Progenitor cell of endocrine pancreas (in vitro differentiated cells): ENCODE results near the gene ZNF688. TPM values are rescaled to one million over a fixed set of nuclear protein-coding genes. Genes with fewer than 3 reads are reported as not detected.

Experiments used
- DNase-seq: peaks from one replicate; pipeline ENCODE4 v3.0.0; 2021; ENCODE audit warnings: low spot score; ENCODE audit not compliant: unreplicated experiment
- H3K27ac Mint-ChIP-seq: 2 replicates; pipeline ENCODE4 v1.8.0; 2021; ENCODE audit warnings: mild to moderate bottlenecking, moderate library complexity, mixed read lengths
- H3K27me3 Mint-ChIP-seq: 2 replicates; pipeline ENCODE4 v1.8.0; 2021; ENCODE audit warnings: mixed read lengths
- H3K36me3 Mint-ChIP-seq: 2 replicates; pipeline ENCODE4 v1.8.0; 2022; ENCODE audit warnings: mixed read lengths; ENCODE audit not compliant: insufficient read depth
- H3K4me1 Mint-ChIP-seq: 2 replicates; pipeline ENCODE4 v1.8.0; 2021; ENCODE audit warnings: low read depth, mixed read lengths
- H3K4me3 Mint-ChIP-seq: 2 replicates; pipeline ENCODE4 v1.8.0; 2021; ENCODE audit warnings: low read depth, mild to moderate bottlenecking, moderate library complexity, mixed read lengths
- H3K9me3 Mint-ChIP-seq: 2 replicates; pipeline ENCODE4 v1.8.0; 2021; ENCODE audit warnings: low read depth, mixed read lengths
- total RNA-seq: library from RNA; stranded (reverse); gene quantifications from 2 replicates; pipeline ENCODE4 v1.2.1, GENCODE V29; 2021
- TF ChIP-seq, protein P1 (sequence below): fragments of 200-600 bp; sonication (generic); IDR thresholded peaks from one replicate; pipeline ENCODE4 v1.5.0; 2021; ENCODE audit warnings: antibody characterized with exemption, mild to moderate bottlenecking; ENCODE audit not compliant: unreplicated experiment

The ZNF688 gene
- total RNA-seq, 1 donor from 2014 or later = 20.0 TPM

DNA sequence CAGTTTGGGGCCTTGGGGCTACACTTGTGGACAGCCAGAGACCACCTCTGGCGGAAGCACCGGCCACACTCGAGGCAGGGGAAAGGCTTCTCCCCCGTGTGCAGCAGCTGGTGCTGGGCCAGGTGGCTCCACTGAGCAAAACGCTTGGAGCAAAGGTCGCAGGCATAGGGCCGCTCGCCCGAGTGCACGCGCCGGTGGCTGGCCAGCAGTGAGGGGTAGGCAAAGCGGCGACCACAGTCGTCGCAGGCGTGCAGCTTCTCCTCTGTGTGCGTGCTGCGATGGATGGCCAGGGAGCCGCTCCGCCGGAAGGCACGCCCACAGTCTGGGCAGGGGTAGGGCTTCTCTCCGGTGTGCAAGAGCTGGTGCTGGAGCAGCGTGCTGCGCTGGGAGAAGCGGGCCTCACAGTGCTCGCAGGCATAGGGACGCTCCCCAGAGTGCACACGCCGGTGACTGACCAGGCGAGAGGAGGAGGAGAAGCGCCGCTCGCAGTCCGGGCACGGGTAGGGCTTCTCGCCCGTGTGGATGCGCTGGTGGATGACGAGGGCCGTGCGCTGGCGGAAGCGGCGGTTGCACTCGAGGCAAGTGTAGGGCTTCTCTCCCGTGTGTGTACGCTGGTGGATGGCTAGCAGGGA is 32.9 kb upstream of the ZNF688 start:
- peaks cover 32% of the 10 kb centered on the region for H3K36me3 Mint-ChIP-seq
- H3K27ac Mint-ChIP-seq = no peak overlapping the region
- peaks cover 5% of the 10 kb centered on the region for H3K4me1 Mint-ChIP-seq
- H3K27me3 Mint-ChIP-seq = no peaks in the 10 kb centered on the region
- DNase-seq = no peak
- peaks cover 4% of the 10 kb centered on the region for H3K9me3 Mint-ChIP-seq
- H3K4me3 Mint-ChIP-seq = no peak overlapping the region
- TF ChIP-seq, protein P1, sequence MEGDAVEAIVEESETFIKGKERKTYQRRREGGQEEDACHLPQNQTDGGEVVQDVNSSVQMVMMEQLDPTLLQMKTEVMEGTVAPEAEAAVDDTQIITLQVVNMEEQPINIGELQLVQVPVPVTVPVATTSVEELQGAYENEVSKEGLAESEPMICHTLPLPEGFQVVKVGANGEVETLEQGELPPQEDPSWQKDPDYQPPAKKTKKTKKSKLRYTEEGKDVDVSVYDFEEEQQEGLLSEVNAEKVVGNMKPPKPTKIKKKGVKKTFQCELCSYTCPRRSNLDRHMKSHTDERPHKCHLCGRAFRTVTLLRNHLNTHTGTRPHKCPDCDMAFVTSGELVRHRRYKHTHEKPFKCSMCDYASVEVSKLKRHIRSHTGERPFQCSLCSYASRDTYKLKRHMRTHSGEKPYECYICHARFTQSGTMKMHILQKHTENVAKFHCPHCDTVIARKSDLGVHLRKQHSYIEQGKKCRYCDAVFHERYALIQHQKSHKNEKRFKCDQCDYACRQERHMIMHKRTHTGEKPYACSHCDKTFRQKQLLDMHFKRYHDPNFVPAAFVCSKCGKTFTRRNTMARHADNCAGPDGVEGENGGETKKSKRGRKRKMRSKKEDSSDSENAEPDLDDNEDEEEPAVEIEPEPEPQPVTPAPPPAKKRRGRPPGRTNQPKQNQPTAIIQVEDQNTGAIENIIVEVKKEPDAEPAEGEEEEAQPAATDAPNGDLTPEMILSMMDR = no peak

DNA sequence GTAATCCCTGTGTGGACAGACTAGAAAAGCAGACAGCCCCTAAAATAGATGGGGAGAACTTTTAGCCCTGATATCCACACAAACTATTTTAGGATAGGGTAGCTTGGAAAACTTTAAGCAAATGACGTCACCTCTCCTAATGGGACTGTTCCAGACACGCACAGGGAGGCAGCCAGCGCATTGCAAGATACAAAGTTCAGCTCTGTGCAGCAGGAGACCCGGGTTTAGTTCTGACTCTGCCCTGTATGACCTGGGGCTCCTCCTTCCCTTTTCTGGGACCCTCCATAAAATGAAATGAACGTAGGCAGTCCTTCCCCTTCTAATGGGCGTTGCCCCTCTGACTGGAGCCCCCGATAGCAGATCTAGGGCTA is 32.4 kb upstream of the ZNF688 start:
- Mint-ChIP-seq H3K9me3 (peaks cover 4% of the 10 kb centered on the region), H3K27ac (no peak overlapping the region), H3K4me3 (no peak overlapping the region), H3K4me1 (peaks cover 4% of the 10 kb centered on the region), H3K27me3 (no peaks in the 10 kb centered on the region), H3K36me3 (peaks cover 32% of the 10 kb centered on the region)
- TF ChIP-seq, protein P1 = no peak
- DNase-seq = no peak

GRCh38 chr16:30602616-30603277 is 31.2 kb upstream of the ZNF688 start:
- Mint-ChIP-seq H3K27me3 (no peaks in the 10 kb centered on the region), H3K4me3 (no peak overlapping the region), H3K4me1 (peaks cover 1% of the 10 kb centered on the region), H3K36me3 (peaks cover 31% of the 10 kb centered on the region), H3K9me3 (peaks cover 4% of the 10 kb centered on the region), H3K27ac (no peak overlapping the region)
- TF ChIP-seq, protein P1 = no peak
- no peak for DNase-seq

DNA sequence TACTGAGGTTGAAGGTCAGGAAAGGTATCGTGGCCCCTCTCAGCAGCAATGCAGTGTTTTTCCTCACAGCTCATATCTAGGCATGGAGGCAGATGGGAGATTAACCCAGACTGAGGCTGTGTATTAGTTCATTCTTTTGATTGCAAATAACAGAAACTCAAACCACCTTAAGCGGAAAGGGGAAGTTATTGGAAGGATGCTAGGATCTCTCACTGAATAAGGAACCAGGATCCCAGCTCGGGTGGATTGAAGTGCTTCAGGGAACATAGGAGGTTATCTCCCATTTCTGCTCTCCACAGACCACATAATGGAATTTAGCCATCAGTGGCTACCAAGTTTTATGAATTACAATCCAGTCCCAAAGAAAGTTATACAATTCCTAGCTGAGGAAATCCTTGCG is 30.5 kb upstream of the ZNF688 start:
- H3K27me3 Mint-ChIP-seq = no peaks in the 10 kb centered on the region
- H3K4me1 Mint-ChIP-seq = no peaks in the 10 kb centered on the region
- TF ChIP-seq, protein P1 = no peak
- peaks cover 28% of the 10 kb centered on the region for H3K36me3 Mint-ChIP-seq
- no peak for DNase-seq
- H3K4me3 Mint-ChIP-seq = no peak overlapping the region
- H3K27ac Mint-ChIP-seq = peak overlapping the region; percentile 29
- peaks cover 4% of the 10 kb centered on the region for H3K9me3 Mint-ChIP-seq

GRCh38 chr16:30600929-30601328 is 29.4 kb upstream of the ZNF688 start:
- TF ChIP-seq, protein P1 = no peak
- no peak for DNase-seq

More at GRCh38 chr16:30600929-30601328, 29.4 kb upstream of the ZNF688 start:
- Mint-ChIP-seq H3K27ac (no peak overlapping the region), H3K4me1 (no peaks in the 10 kb centered on the region), H3K4me3 (no peak overlapping the region), H3K27me3 (no peaks in the 10 kb centered on the region), H3K9me3 (peaks cover 4% of the 10 kb centered on the region), H3K36me3 (peaks cover 26% of the 10 kb centered on the region)
